Measurements from ENCODE around the gene BCAT1.
"Not testable (repeated sequence)": the region's sequence is repeated elsewhere in the genome, so short reads cannot be mapped to it uniquely, and the experiment has no call there.

The BCAT1 gene

GRCh38 chr12:24884911-24885310, 64.0 kb downstream of the BCAT1 start:
- H3K4me3 ChIP-seq (ENCODE audit: low read depth, low read length), result no peak overlapping the region
- no peak for TF ChIP-seq CTCF (IDR thresholded peaks at IDR 0.05; ENCODE audit: low read depth, low read length)

DNA sequence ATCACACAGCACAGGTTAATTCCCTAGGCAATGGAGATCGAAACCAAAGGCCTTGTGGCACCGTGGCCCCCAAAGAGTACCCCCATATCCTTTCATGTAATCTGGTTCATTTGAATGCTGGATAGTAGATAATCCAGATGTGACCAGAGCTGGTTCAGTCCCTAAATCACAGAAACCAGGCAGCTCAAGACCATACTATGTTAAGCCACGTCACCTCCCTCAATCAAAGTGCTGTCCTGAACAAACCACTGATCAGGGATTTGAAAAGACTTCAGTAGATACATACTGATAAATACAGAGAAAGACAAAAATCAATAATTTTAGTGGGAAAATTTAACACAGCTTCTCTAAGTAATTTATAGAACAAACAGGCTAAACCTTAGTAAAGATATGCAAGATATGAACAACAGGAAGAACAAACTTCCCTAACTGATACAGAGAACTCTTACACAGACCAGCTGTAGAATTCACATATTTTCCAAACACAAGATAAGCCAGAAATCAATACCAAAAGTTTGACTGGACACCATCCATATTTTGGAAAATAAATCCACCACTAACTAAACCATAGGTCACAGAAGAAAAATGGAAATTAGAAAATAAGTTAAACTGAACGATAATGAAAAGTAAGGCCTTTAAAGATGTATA, 67.1 kb downstream of the BCAT1 start:
- H3K4me3 ChIP-seq (ENCODE audit: low read depth, low read length), result no peak overlapping the region
- no peak for TF ChIP-seq CTCF (IDR thresholded peaks at IDR 0.05; ENCODE audit: low read depth, low read length)

DNA sequence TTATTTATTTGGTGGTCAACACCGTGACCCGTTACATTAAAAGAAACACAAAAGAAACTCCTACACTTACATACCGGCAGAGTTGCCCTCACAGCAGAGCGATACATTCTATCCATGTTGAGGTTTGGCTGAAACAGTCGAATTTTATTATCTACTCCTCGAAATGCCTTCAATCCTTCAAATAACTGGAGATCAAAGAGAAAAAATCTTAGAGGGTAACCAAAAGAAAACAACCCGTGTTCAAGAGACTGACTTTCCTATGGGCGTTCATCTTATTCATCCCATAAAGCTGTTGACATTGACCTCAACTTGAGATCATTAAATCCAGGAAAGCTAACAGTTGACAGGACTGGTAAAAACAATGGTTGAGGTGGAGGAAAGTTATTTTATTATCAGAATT, 67.7 kb downstream of the BCAT1 start:
- H3K4me3 ChIP-seq (ENCODE audit: low read depth, low read length), result no peak overlapping the region
- TF ChIP-seq CTCF (IDR thresholded peaks at IDR 0.05; ENCODE audit: low read depth, low read length), result no peak

- TF ChIP-seq CTCF (IDR thresholded peaks at IDR 0.05; ENCODE audit: low read depth, low read length), result no peak
- no peak overlapping the region for H3K4me3 ChIP-seq (ENCODE audit: low read depth, low read length)
Observed at GRCh38 chr12:24880732-24881131, 68.2 kb downstream of the BCAT1 start.

GRCh38 chr12:24879644-24880043, 69.3 kb downstream of the BCAT1 start:
- no peak for TF ChIP-seq CTCF (IDR thresholded peaks at IDR 0.05; ENCODE audit: low read depth, low read length)
- no peak overlapping the region for H3K4me3 ChIP-seq (ENCODE audit: low read depth, low read length)

DNA sequence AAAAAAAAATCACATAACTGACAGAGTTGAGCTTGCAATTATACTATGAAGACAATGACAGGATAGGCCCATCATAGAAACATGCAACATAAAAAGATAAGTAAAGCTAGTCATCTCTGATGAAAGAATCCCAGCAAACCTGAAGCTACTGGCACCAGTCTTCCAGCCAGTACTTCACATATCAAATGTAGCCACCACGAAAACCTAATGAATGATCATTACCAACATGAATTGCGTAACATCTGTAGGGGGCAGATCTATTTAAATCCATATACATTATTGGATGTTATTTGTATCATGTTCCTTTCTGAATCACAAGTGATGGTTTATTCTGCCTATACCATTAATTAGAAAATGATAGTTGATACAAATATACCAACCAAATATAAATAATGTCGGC, 73.9 kb downstream of the BCAT1 start:
- no peak overlapping the region for H3K4me3 ChIP-seq (ENCODE audit: low read depth, low read length)
- TF ChIP-seq CTCF (IDR thresholded peaks at IDR 0.05; ENCODE audit: low read depth, low read length), result no peak

DNA sequence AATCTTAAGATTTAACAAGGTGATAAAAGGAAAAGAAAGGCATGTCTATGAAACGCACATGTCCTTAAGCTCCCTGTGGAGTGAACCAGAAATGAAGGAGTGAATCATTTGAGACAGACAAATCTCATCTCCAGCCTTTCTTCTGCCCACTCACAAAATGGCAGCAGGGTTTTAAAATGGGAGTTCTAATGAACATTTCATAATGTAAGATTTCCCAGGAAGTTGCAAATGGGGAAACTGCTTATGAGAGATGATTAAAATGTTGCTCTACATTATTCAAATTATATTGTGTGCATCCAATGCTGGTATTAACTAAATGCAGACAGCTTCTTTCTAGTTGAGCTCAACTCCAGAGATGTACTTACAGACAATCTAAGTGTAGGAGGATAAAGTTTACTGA, 76.7 kb downstream of the BCAT1 start:
- no peak overlapping the region for H3K4me3 ChIP-seq (ENCODE audit: low read depth, low read length)
- TF ChIP-seq CTCF (IDR thresholded peaks at IDR 0.05; ENCODE audit: low read depth, low read length), result no peak

DNA sequence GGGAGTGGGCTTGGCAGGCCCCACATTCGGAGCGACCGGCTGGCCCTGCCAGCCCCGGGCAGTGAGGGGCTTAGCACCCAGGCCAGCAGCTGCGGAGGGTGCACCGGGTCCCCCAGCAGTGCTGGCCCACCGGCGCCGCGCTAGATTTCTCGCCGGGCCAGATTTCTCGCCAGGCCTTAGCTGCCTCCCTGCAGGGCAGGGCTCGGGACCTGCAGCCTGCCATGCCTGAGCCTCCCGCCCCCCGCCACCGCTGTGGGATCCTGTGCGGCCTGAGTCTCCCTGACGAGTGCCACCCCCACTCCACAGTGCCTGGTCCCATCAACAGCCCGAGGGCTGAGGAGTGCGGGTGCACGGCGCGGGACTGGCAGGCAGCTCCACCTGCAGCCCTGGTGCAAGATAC, 82.8 kb downstream of the BCAT1 start:
- not testable (repeated sequence) for H3K4me3 ChIP-seq (ENCODE audit: low read depth, low read length)

All from WI38 (cell line).